K562 (cell line): ENCODE results near the gene SH3D21. TPM values are rescaled to one million over a fixed set of nuclear protein-coding genes. Genes with fewer than 3 reads are reported as not detected.

Source experiments
- CBFB ChIP-seq: sonication (generic); formaldehyde crosslinking; IDR thresholded peaks from 2 replicates; pipeline ENCODE4 v1.4.0; 2020; ENCODE audit warnings: mild to moderate bottlenecking, missing genetic modification reagents
- CEBPB ChIP-seq: fragments of 450-650 bp; IDR thresholded peaks from 2 replicates; pipeline ENCODE4 v1.6.1; 2016; ENCODE audit warnings: missing genetic modification characterization, missing compliant biosample characterization
- FOXJ3 ChIP-seq: sonication (generic); formaldehyde crosslinking; IDR thresholded peaks from 2 replicates; pipeline ENCODE4 v1.4.0; 2020; ENCODE audit warnings: mild to moderate bottlenecking, missing genetic modification reagents
- JUND ChIP-seq, 2 experiments: IDR thresholded peaks; 2 replicates in 1 of 2; 3 replicates in 1 of 2; pipeline ENCODE4 v1.6.1; 2011; ENCODE audit warnings: borderline replicate concordance in 2 of 2, low read depth in 2 of 2, low read length in 2 of 2, improper control_type of control experiment in 1 of 2, missing biosample characterization in 1 of 2, missing genetic modification characterization in 1 of 2, missing genetic modification reagents in 1 of 2
- MCM2 ChIP-seq: fragments of 450-650 bp; IDR thresholded peaks from 2 replicates; pipeline ENCODE4 v1.6.1; 2017; ENCODE audit warnings: low read depth, mild to moderate bottlenecking
- MED1 ChIP-seq: sonication (generic); formaldehyde crosslinking; IDR thresholded peaks from 2 replicates; pipeline ENCODE4 v1.8.1; 2023; ENCODE audit warnings: missing genetic modification reagents, borderline replicate concordance
- RBM25 ChIP-seq: fragments of 200-400 bp; formaldehyde crosslinking; IDR thresholded peaks from 2 replicates; pipeline ENCODE4 v1.6.1; 2018; ENCODE audit warnings: low read length, low read depth, moderate library complexity; ENCODE audit not compliant: severe bottlenecking
- RBM34 ChIP-seq: fragments of 200-400 bp; formaldehyde crosslinking; IDR thresholded peaks from 2 replicates; pipeline ENCODE4 v1.6.1; 2018; ENCODE audit warnings: low read length, borderline replicate concordance; ENCODE audit not compliant: insufficient read depth
- SIN3A ChIP-seq, 2 experiments: fragments of 150-350 bp in 1 of 2; IDR thresholded peaks; 2 replicates each; pipeline ENCODE4 v1.6.1; 2011 to 2016; ENCODE audit warnings: borderline replicate concordance in 2 of 2, low read depth in 2 of 2, low read length in 2 of 2, mild to moderate bottlenecking in 2 of 2, moderate library complexity in 2 of 2; ENCODE audit not compliant: control insufficient read depth in 1 of 2
- ZC3H11A ChIP-seq: IDR thresholded peaks from 2 replicates; pipeline ENCODE4 v1.6.1; 2012; ENCODE audit warnings: low read depth, low read length, improper control_type of control experiment
- ZNF12 ChIP-seq: sonication (generic); formaldehyde crosslinking; IDR thresholded peaks from 2 replicates; pipeline ENCODE4 v1.4.0; 2020; ENCODE audit warnings: mild to moderate bottlenecking, missing genetic modification reagents
- ZNF174 ChIP-seq: fragments of 250-450 bp; sonication (Bioruptor Pico); IDR thresholded peaks from 2 replicates; pipeline ENCODE4 v1.4.0; 2020; ENCODE audit warnings: mild to moderate bottlenecking
- ZNF507 ChIP-seq: conservative IDR thresholded peaks from 2 replicates; pipeline ENCODE4 v1.6.1; 2017; ENCODE audit warnings: missing genetic modification characterization, missing compliant biosample characterization
- ZNF584 ChIP-seq: fragments of 200-800 bp; sonication (Bioruptor generic); IDR thresholded peaks from 2 replicates; pipeline ENCODE4 v1.6.1; 2016; ENCODE audit warnings: low read depth, mild to moderate bottlenecking, missing genetic modification characterization, missing compliant biosample characterization
- ZNF589 ChIP-seq: fragments of 200-800 bp; sonication (Bioruptor generic); IDR thresholded peaks from 2 replicates; pipeline ENCODE4 v1.6.1; 2016; ENCODE audit warnings: low read depth, missing genetic modification characterization, missing compliant biosample characterization
- polyA plus RNA-seq, 8 experiments: library from polyadenylated mRNA; depleted of rRNA in 4 of 8; stranded (reverse) in 5 of 8; unstranded in 3 of 8; fragments of >200 nt; fragmentation: Nextera tagmentation in 2 of 8; fragmentation: Illumina TruSeq in 1 of 8; extraction: Ambion mirVana in 2 of 8; extraction: Trizol in 1 of 8; gene quantifications; 2 replicates each; pipeline versions ENCODE4 v1.2.1 to v1.2.3, GENCODE V29; 2011 to 2014; ENCODE audit warnings: inconsistent platforms in 1 of 8, missing spikeins in 1 of 8
- total RNA-seq, 7 experiments: library from RNA; depleted of rRNA in 6 of 7; stranded (reverse); fragments of >200 nt in 6 of 7; fragmentation: Illumina TruSeq in 2 of 7; extraction: Trizol in 2 of 7; gene quantifications; 2 replicates each; pipeline versions ENCODE4 v1.2.1 to v1.2.3, GENCODE V29; 2011 to 2021; ENCODE audit warnings: low replicate concordance in 1 of 7
- TF ChIP-seq, protein P1 (sequence below), 3 experiments: IDR thresholded peaks in 2 of 3; conservative IDR thresholded peaks in 1 of 3; 2 replicates each; pipeline ENCODE4 v1.5.1; 2011 to 2012; ENCODE audit warnings: low read length in 3 of 3, mild to moderate bottlenecking in 3 of 3, control low read depth in 2 of 3, improper control_type of control experiment in 1 of 3, inconsistent platforms in 1 of 3, low read depth in 1 of 3, mixed read lengths in 1 of 3, moderate library complexity in 1 of 3; ENCODE audit not compliant: insufficient read depth in 2 of 3
- TF ChIP-seq, protein P2 (sequence below): sonication (generic); formaldehyde crosslinking; IDR thresholded peaks from 2 replicates; pipeline ENCODE4 v1.8.1; 2023; ENCODE audit warnings: mild to moderate bottlenecking, missing genetic modification reagents
- TF ChIP-seq, protein P3 (sequence below): IDR thresholded peaks from 2 replicates; pipeline ENCODE4 v1.6.1; 2016; ENCODE audit warnings: missing genetic modification characterization, missing compliant biosample characterization

SH3D21 gene
- total and polyA plus RNA-seq, 9 of the 15 experiments (the other 6 are each of a cell fraction or from before 2014, with no cell fraction given), result 0.01 to 4.7 (median 1.8) TPM

DNA sequence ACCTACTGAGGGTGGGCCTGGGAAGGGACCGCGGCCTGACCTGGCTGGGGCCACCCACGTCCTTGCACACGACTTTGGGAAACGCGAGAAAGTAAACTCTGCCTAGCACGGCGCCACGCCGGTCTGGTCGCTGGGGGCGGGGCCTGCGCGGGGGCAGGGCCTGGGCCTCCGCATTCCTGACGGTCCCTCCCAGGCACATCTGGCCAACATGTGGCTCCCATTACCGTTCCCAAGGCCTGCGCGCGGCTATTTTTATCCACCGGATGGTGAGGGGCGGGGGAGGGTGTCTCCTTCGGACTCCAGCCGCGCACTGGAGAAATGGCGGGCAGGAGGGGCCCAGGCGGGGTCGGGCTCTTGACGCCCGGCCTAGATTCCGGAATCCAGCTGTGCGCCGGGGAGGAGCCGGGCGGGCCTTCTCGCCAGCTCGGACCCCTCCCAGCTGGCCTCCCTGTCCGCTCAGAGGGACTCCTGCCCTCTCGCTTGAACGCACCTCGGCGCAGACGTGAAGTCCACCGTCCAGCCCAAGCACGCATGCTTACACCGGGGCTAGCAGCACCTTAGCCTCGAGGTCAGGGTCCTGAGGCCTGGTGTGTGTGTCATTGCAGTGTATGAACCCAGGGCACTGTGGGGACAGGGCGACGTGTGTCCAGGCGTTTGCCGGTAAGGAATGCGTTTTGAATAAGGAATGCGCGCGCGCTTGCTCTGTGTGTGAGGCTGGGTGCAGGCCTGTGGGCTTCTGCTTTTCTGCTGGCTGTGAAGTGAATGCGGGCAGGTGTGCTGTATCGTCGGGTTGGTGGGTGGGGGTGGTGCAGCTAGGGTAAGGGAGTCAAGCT, 15.2 kb downstream of the SH3D21 start (continued):
- TF ChIP-seq ZNF584 (CRISPR knock-in tag) (peak; percentile 51; the same call in 1 of the 2 replicates), ZNF12 (CRISPR knock-in tag) (peak; percentile 86), ZNF507 (no peak), FOXJ3 (no peak), ZNF589 (CRISPR knock-in tag) (peak; percentile 91), ZNF174 (CRISPR knock-in tag) (no peak), SIN3A (IDR thresholded peaks at IDR 0.05; ENCODE audit: borderline replicate concordance in 2 of 2, control insufficient read depth in 1 of 2, low read depth in 2 of 2, low read length in 2 of 2) (peak; percentile 83 to 96; a peak in 2 of 4 replicates), MCM2 (no peak), ZC3H11A (no peak), RBM25 (no peak), CBFB (no peak; the same call in 1 of the 2 replicates), JUND (IDR thresholded peaks at IDR 0.05; ENCODE audit: borderline replicate concordance, low read depth, low read length) (peak; percentile 42; the same call in 1 of the 2 replicates), JUND (tag; IDR thresholded peaks at IDR 0.05; ENCODE audit: borderline replicate concordance, low read depth, low read length) (peak; percentile 40; the same call in 1 of the 3 replicates), RBM34 (no peak), MED1 (CRISPR knock-in tag) (no peak), CEBPB (no peak)
- TF ChIP-seq, protein P1, sequence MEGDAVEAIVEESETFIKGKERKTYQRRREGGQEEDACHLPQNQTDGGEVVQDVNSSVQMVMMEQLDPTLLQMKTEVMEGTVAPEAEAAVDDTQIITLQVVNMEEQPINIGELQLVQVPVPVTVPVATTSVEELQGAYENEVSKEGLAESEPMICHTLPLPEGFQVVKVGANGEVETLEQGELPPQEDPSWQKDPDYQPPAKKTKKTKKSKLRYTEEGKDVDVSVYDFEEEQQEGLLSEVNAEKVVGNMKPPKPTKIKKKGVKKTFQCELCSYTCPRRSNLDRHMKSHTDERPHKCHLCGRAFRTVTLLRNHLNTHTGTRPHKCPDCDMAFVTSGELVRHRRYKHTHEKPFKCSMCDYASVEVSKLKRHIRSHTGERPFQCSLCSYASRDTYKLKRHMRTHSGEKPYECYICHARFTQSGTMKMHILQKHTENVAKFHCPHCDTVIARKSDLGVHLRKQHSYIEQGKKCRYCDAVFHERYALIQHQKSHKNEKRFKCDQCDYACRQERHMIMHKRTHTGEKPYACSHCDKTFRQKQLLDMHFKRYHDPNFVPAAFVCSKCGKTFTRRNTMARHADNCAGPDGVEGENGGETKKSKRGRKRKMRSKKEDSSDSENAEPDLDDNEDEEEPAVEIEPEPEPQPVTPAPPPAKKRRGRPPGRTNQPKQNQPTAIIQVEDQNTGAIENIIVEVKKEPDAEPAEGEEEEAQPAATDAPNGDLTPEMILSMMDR (IDR thresholded peaks at IDR 0.05 in 2 of 3, conservative IDR thresholded peaks at IDR 0.05 in 1 of 3; ENCODE audit: insufficient read depth in 2 of 3, low read depth in 1 of 3, low read length in 3 of 3), result no peak
- TF ChIP-seq, protein P2, sequence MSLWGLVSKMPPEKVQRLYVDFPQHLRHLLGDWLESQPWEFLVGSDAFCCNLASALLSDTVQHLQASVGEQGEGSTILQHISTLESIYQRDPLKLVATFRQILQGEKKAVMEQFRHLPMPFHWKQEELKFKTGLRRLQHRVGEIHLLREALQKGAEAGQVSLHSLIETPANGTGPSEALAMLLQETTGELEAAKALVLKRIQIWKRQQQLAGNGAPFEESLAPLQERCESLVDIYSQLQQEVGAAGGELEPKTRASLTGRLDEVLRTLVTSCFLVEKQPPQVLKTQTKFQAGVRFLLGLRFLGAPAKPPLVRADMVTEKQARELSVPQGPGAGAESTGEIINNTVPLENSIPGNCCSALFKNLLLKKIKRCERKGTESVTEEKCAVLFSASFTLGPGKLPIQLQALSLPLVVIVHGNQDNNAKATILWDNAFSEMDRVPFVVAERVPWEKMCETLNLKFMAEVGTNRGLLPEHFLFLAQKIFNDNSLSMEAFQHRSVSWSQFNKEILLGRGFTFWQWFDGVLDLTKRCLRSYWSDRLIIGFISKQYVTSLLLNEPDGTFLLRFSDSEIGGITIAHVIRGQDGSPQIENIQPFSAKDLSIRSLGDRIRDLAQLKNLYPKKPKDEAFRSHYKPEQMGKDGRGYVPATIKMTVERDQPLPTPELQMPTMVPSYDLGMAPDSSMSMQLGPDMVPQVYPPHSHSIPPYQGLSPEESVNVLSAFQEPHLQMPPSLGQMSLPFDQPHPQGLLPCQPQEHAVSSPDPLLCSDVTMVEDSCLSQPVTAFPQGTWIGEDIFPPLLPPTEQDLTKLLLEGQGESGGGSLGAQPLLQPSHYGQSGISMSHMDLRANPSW, result 0 out of 2 replicates have a peak, but pooled peaks have one; percentile 18
- TF ChIP-seq, protein P3, sequence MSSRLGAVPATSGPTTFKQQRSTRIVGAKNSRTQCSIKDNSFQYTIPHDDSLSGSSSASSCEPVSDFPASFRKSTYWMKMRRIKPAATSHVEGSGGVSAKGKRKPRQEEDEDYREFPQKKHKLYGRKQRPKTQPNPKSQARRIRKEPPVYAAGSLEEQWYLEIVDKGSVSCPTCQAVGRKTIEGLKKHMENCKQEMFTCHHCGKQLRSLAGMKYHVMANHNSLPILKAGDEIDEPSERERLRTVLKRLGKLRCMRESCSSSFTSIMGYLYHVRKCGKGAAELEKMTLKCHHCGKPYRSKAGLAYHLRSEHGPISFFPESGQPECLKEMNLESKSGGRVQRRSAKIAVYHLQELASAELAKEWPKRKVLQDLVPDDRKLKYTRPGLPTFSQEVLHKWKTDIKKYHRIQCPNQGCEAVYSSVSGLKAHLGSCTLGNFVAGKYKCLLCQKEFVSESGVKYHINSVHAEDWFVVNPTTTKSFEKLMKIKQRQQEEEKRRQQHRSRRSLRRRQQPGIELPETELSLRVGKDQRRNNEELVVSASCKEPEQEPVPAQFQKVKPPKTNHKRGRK (tag), result no peak
